Measurements from ENCODE around the gene ACTN4. TPM values are rescaled to one million over a fixed set of nuclear protein-coding genes. Genes with fewer than 3 reads are reported as not detected.

ACTN4 gene
- total and polyA plus RNA-seq, 2 donors (not counting 3 experiments of a cell fraction or from before 2014, with no cell fraction given) = 313 to 748 TPM

DNA sequence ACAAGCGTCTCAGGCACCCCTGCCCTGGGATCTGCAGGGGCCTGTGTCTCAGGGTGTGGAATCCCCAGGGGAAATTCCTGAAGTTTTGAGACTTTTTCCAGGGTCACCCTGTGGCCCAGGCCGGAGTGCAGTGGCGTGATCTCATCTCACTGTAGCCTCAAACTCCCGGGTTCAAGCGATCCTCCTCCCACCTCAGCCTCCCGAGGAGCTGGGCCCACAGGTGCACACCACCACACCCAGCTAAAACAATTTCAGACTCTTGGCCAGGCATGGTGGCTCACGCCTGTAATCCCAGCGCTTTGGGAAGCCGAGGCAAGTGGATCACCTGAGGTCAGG is 92.8 kb downstream of the ACTN4 start:
- BruUV-seq (replicated peaks) = no TSS peak
- H3K9me3 ChIP-seq (replicated peaks; ENCODE audit: control insufficient read depth, insufficient read depth, low read length) = no peaks in the 10 kb centered on the region

More for the DNA sequence above, 92.8 kb downstream of the ACTN4 start:
- Histone ChIP-seq H2AFZ (ENCODE audit: low read depth, low read length) (no peak overlapping the region), H4K20me1 (replicated peaks; ENCODE audit: control insufficient read depth, extremely low read depth, insufficient read depth, low read length) (no peaks in the 10 kb centered on the region), H3K79me2 (ENCODE audit: control insufficient read depth, insufficient read depth, low read length) (no peaks in the 10 kb centered on the region), H3K4me1 (ENCODE audit: control insufficient read depth, extremely low read depth, insufficient read depth, low read length) (no peaks in the 10 kb centered on the region), H3K27me3 (ENCODE audit: control insufficient read depth in 2 of 2, insufficient read depth in 2 of 2, low read length in 2 of 2) (no peaks in the 10 kb centered on the region), H3K27ac (ENCODE audit: insufficient read depth, low read depth, low read length) (no peak overlapping the region), H3K4me3 (replicated peaks in 1 of 3; ENCODE audit: insufficient read depth in 1 of 3, low read depth in 1 of 3, low read length in 3 of 3) (no peak overlapping the region), H3K9ac (replicated peaks; ENCODE audit: extremely low read depth, insufficient read depth, low read length) (no peak overlapping the region), H3K9me1 (replicated peaks; ENCODE audit: control insufficient read depth, extremely low read depth, insufficient read depth, low read length) (no peaks in the 10 kb centered on the region), H3K4me2 (ENCODE audit: insufficient read depth, low read length) (no peak overlapping the region), H3K36me3 (ENCODE audit: control insufficient read depth in 2 of 2, extremely low read depth in 1 of 2, insufficient read depth in 2 of 2, low read length in 2 of 2) (no peaks in the 10 kb centered on the region)
- ChIA-PET POLR2A (no interaction called here), CTCF (no interaction called here)
- TF ChIP-seq POLR2A (IDR thresholded peaks at IDR 0.05; ENCODE audit: low read depth, low read length) = no peak
- TF ChIP-seq, protein P1, sequence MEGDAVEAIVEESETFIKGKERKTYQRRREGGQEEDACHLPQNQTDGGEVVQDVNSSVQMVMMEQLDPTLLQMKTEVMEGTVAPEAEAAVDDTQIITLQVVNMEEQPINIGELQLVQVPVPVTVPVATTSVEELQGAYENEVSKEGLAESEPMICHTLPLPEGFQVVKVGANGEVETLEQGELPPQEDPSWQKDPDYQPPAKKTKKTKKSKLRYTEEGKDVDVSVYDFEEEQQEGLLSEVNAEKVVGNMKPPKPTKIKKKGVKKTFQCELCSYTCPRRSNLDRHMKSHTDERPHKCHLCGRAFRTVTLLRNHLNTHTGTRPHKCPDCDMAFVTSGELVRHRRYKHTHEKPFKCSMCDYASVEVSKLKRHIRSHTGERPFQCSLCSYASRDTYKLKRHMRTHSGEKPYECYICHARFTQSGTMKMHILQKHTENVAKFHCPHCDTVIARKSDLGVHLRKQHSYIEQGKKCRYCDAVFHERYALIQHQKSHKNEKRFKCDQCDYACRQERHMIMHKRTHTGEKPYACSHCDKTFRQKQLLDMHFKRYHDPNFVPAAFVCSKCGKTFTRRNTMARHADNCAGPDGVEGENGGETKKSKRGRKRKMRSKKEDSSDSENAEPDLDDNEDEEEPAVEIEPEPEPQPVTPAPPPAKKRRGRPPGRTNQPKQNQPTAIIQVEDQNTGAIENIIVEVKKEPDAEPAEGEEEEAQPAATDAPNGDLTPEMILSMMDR (IDR thresholded peaks at IDR 0.05; ENCODE audit: extremely low read depth in 1 of 2, insufficient read depth in 1 of 2, low read depth in 1 of 2, low read length in 2 of 2) = no peak
- no peak for TF ChIP-seq JUN (IDR thresholded peaks at IDR 0.05; ENCODE audit: borderline replicate concordance, insufficient read depth, insufficient read length, low read depth)
- TF ChIP-seq GATA2 (IDR thresholded peaks at IDR 0.05; ENCODE audit: insufficient read depth, insufficient read length, low read depth, low read length) = no peak
- no peak for TF ChIP-seq MYC (IDR thresholded peaks at IDR 0.05; ENCODE audit: low read depth, low read length)
- TF ChIP-seq, protein P2, sequence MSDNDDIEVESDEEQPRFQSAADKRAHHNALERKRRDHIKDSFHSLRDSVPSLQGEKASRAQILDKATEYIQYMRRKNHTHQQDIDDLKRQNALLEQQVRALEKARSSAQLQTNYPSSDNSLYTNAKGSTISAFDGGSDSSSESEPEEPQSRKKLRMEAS (IDR thresholded peaks at IDR 0.05; ENCODE audit: insufficient read depth, insufficient read length) = no peak
- TF ChIP-seq POLR2AphosphoS5 (IDR thresholded peaks at IDR 0.05; ENCODE audit: insufficient read depth, low read depth, low read length) = no peak
- no peak for TF ChIP-seq FOS (IDR thresholded peaks at IDR 0.05; ENCODE audit: borderline replicate concordance, insufficient read depth, low read length)
- TF ChIP-seq EZH2 (IDR thresholded peaks at IDR 0.05; ENCODE audit: borderline replicate concordance, low read depth, low read length, severe bottlenecking) = no peak
- FAIRE-seq (no peak), DNase-seq (ENCODE audit: low read depth, low spot score) (no peak)
- dilution Hi-C loops (cut with MboI; ENCODE audit: extremely low pct_ligation_motif_present, low sequenced_read_pairs) (no loop called here), intact Hi-C loops (cut with micrococcal nuclease) (no loop called here)
